Esophagus muscularis mucosa (tissue), 4 donors: ENCODE results near the gene LIN28B. TPM values are rescaled to one million over a fixed set of nuclear protein-coding genes. Genes with fewer than 3 reads are reported as not detected.

Source experiments
- DNase-seq: peaks from one replicate; pipeline ENCODE4 v3.0.0-alpha.2; 2017; ENCODE audit errors: extremely low spot score
- H3K27ac ChIP-seq, 4 donors: fragments of 200-600 bp; sonication (generic); replicated peaks in 1 of 4; 1 replicate in 3 of 4; 2 replicates in 1 of 4; pipeline ENCODE4 v1.5.1; 2016 to 2019; ENCODE audit warnings: mild to moderate bottlenecking in 1 of 4
- H3K27me3 ChIP-seq, 4 donors: fragments of 200-600 bp; sonication (generic); one replicate each; pipeline versions ENCODE4 v1.5.1 to v1.6.0; 2016 to 2019
- H3K36me3 ChIP-seq, 4 donors: fragments of 200-600 bp; sonication (generic); one replicate each; pipeline ENCODE4 v1.5.1; 2016 to 2019
- H3K4me1 ChIP-seq, 4 donors: fragments of 200-600 bp; sonication (generic); one replicate each; pipeline ENCODE4 v1.5.1; 2016 to 2019
- H3K4me3 ChIP-seq, 4 donors: fragments of 200-600 bp; sonication (generic); 1 replicate in 2 of 4; 2 replicates in 2 of 4; pipeline ENCODE4 v1.5.1; 2016 to 2019; ENCODE audit warnings: mild to moderate bottlenecking in 4 of 4, moderate library complexity in 1 of 4
- H3K9me3 ChIP-seq, 4 donors: fragments of 200-600 bp; sonication (generic); 1 replicate in 3 of 4; 2 replicates in 1 of 4; pipeline ENCODE4 v1.5.1; 2016 to 2019
- EP300 ChIP-seq: sonication (generic); formaldehyde crosslinking; IDR thresholded peaks from one replicate; pipeline ENCODE4 v1.6.1; 2017; ENCODE audit warnings: antibody characterized with exemption
- POLR2A ChIP-seq: fragments of 450-650 bp; IDR thresholded peaks from one replicate; pipeline ENCODE4 v1.6.1; 2017; ENCODE audit warnings: antibody characterized with exemption, moderate library complexity, mild to moderate bottlenecking, low read depth
- POLR2AphosphoS5 ChIP-seq, 2 donors: sonication (generic); formaldehyde crosslinking; IDR thresholded peaks; one replicate each; pipeline ENCODE4 v1.6.1; 2017; ENCODE audit warnings: antibody characterized with exemption in 2 of 2
- WGBS: methylation state at CpG from one replicate; pipeline ENCODE4 v1.1.5; 2018; 5-methylcytosine and 5-hydroxymethylcytosine counted together
- intact Hi-C: fragments of 100-400 bp; cut with DNase I; formaldehyde crosslinking; loops from one replicate; pipeline ENCODE4 v1.15.1; 2023
- total RNA-seq, 4 donors: library from RNA; depleted of rRNA; stranded (reverse); fragments of >200 nt; gene quantifications; one replicate each; pipeline versions ENCODE4 v1.1.0 to v1.2.1, GENCODE V29; 2016
- TF ChIP-seq, protein P1 (sequence below), 3 experiments: fragments of 200-600 bp in 2 of 3; fragments of 450-650 bp in 1 of 3; sonication (generic) in 2 of 3; IDR thresholded peaks; one replicate each; pipeline ENCODE4 v1.5.1; 2017 to 2019; ENCODE audit warnings: antibody characterized with exemption in 3 of 3, mild to moderate bottlenecking in 2 of 3, moderate library complexity in 1 of 3

Gene LIN28B
- total RNA-seq, 4 donors from 2014 or later, result not detected

DNA sequence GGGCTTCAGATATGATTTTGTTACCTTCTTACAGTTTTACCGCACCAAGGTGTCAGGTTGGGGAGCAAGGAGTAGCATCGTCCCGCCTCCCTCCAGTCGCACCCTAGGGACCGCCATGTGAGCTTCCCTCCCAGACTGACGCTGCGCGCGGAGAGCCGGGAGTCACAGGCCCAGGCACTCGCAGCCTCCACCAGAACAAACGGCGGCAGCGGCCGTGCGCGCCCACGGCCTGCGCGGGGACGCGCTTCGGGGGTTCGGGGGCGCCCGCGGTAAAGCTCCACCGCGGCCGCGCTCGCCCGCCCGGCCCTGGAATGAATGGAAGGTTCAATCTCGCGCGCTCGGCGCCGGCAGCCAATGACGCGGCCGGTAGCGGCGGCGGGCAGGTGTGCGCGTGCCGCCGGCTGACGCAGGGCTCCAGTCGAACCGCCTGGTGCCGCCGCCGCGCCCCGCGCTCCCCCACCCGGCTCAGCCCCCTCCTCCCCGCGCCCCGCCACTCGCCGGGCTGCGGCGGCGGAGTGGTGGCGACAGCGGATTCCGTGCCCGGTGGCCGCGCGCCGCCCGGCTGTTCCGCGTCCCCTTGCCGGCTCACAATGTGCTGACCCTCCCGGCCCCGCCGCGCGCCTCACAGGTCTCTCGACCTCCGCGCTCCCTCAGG, 16.5 kb upstream of the LIN28B start:
- no peaks in the 10 kb centered on the region for H3K36me3 ChIP-seq
- peaks cover 5 to 15% (median 12%) of the 10 kb centered on the region in 4 donors for H3K4me1 ChIP-seq
- DNase-seq, result no peak
- no peak overlapping the region for H3K27ac ChIP-seq
- H3K9me3 ChIP-seq, result peaks cover 0 to 9% (median 6%) of the 10 kb centered on the region in 4 donors
- H3K27me3 ChIP-seq, result peaks cover 5 to 93% (median 45%) of the 10 kb centered on the region in 4 donors
- intact Hi-C loops, result no loop called here
- peak overlapping the region; percentile 39 to 57 (median 44) for H3K4me3 ChIP-seq
- WGBS, result 31% methylated on average over 6 of the region's 88 CpGs
- TF ChIP-seq EP300, result no peak
- TF ChIP-seq, protein P1, sequence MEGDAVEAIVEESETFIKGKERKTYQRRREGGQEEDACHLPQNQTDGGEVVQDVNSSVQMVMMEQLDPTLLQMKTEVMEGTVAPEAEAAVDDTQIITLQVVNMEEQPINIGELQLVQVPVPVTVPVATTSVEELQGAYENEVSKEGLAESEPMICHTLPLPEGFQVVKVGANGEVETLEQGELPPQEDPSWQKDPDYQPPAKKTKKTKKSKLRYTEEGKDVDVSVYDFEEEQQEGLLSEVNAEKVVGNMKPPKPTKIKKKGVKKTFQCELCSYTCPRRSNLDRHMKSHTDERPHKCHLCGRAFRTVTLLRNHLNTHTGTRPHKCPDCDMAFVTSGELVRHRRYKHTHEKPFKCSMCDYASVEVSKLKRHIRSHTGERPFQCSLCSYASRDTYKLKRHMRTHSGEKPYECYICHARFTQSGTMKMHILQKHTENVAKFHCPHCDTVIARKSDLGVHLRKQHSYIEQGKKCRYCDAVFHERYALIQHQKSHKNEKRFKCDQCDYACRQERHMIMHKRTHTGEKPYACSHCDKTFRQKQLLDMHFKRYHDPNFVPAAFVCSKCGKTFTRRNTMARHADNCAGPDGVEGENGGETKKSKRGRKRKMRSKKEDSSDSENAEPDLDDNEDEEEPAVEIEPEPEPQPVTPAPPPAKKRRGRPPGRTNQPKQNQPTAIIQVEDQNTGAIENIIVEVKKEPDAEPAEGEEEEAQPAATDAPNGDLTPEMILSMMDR (IDR thresholded peaks at IDR 0.05), result no peak
- no peak for TF ChIP-seq POLR2A
- TF ChIP-seq POLR2AphosphoS5 (IDR thresholded peaks at IDR 0.05), result no peak

GRCh38 chr6:104940893-104941728, 15.8 kb upstream of the LIN28B start:
- DNase-seq, result no peak
- no peaks in the 10 kb centered on the region for H3K36me3 ChIP-seq
- peaks cover 0 to 9% (median 6%) of the 10 kb centered on the region in 4 donors for H3K9me3 ChIP-seq
- no peak overlapping the region for H3K27ac ChIP-seq
- WGBS, result 2% methylated on average over 27 of the region's 104 CpGs
- no peak for TF ChIP-seq POLR2A
- TF ChIP-seq POLR2AphosphoS5 (IDR thresholded peaks at IDR 0.05), result no peak
- TF ChIP-seq, protein P1 (IDR thresholded peaks at IDR 0.05), result peak; percentile 22 to 61 (median 29)
- peaks cover 5 to 15% (median 12%) of the 10 kb centered on the region in 4 donors for H3K4me1 ChIP-seq
- peak overlapping the region; percentile 39 to 57 (median 44) for H3K4me3 ChIP-seq
- peaks cover 5 to 93% (median 53%) of the 10 kb centered on the region in 4 donors for H3K27me3 ChIP-seq
- intact Hi-C loops, result no loop called here

- Histone ChIP-seq H3K36me3 (no peaks in the 10 kb centered on the region), H3K4me1 (peaks cover 5 to 15% (median 12%) of the 10 kb centered on the region in 4 donors), H3K27me3 (peaks cover 5 to 95% (median 58%) of the 10 kb centered on the region in 4 donors), H3K27ac (no peak overlapping the region), H3K4me3 (peak overlapping the region; percentile 39 to 57 (median 44)), H3K9me3 (peaks cover 0 to 9% (median 6%) of the 10 kb centered on the region in 4 donors)
- WGBS, result 14% methylated on average over 7 of the region's 7 CpGs
- no peak for DNase-seq
- intact Hi-C loops, result no loop called here
- TF ChIP-seq, protein P1 (IDR thresholded peaks at IDR 0.05), result no peak
- no peak for TF ChIP-seq POLR2AphosphoS5 (IDR thresholded peaks at IDR 0.05)
- no peak for TF ChIP-seq EP300
- no peak for TF ChIP-seq POLR2A
Measured at GRCh38 chr6:104941729-104942091, 15.2 kb upstream of the LIN28B start.

DNA sequence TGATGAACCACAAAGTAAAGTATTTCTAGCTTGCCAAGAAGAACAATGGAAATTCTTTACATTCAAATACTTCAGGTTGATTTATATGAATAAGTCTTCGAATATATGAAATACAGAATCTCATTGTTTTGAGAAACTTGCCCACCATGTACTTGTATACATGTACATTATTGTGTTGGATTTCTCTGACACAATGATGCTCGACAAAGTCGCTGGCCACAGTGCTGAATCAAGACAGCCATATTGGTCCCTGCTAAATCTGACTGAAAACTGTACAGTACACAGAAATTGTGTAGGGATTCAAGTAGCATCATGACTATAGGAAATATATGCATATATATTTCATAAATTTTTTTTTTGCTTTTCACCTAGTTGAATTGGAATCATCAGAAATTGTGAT, 13.1 kb upstream of the LIN28B start:
- peaks cover 0 to 9% (median 6%) of the 10 kb centered on the region in 4 donors for H3K9me3 ChIP-seq

More for the DNA sequence above, 13.1 kb upstream of the LIN28B start:
- Histone ChIP-seq H3K27ac (no peak overlapping the region), H3K4me1 (peaks cover 5 to 15% (median 12%) of the 10 kb centered on the region in 4 donors), H3K36me3 (no peaks in the 10 kb centered on the region), H3K27me3 (peaks cover 5 to 96% (median 67%) of the 10 kb centered on the region in 4 donors), H3K4me3 (no peak overlapping the region)
- DNase-seq, result no peak
- 69% methylated on average over 3 of the region's 3 CpGs for WGBS
- intact Hi-C loops, result no loop called here
- no peak for TF ChIP-seq POLR2AphosphoS5 (IDR thresholded peaks at IDR 0.05)
- no peak for TF ChIP-seq POLR2A
- TF ChIP-seq, protein P1 (IDR thresholded peaks at IDR 0.05), result no peak
- TF ChIP-seq EP300, result no peak
